Superior temporal gyrus (tissue), 1 donor: ENCODE measurements around the gene PEA15.

Source experiments
- DNase-seq: peaks from one replicate; pipeline ENCODE4 v3.0.0-alpha.2; 2016; ENCODE audit errors: extremely low spot score

PEA15 gene

DNA sequence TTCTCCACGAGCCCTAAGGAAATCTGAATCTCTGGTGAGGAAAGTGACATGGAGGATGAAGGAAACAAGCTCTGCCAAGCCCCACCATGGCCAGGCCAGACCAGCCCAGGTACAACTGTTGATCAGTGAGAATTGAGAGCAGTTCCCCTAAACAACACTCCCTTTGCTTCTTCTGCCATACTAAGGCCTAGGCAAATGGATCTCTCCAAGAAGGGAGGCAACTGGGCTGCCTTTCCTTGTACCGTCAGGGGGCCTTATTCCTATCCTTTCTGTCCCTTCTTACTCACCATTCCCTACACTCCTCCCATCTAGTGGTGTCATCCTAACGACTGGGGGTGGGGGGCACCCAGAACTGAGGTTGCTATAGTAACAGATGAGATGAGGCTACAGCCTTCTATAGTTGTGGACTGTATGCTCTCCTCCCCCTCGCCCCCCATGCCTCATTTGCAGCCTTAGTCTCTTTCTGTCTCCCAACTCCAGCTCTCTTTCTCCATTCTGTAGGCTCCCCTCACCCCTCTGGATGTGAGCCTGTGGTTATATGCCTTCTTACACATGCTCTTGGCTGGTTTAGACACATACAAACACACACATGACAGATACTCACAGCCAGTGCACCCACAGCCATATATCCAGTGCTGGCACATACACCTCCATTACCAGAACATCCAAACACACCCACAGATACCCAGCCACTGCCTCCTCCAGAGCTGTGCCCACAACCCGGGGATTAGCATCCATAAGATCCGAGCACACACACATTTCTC, 3.6 kb downstream of the PEA15 start:
- peak; percentile 39 for DNase-seq

DNA sequence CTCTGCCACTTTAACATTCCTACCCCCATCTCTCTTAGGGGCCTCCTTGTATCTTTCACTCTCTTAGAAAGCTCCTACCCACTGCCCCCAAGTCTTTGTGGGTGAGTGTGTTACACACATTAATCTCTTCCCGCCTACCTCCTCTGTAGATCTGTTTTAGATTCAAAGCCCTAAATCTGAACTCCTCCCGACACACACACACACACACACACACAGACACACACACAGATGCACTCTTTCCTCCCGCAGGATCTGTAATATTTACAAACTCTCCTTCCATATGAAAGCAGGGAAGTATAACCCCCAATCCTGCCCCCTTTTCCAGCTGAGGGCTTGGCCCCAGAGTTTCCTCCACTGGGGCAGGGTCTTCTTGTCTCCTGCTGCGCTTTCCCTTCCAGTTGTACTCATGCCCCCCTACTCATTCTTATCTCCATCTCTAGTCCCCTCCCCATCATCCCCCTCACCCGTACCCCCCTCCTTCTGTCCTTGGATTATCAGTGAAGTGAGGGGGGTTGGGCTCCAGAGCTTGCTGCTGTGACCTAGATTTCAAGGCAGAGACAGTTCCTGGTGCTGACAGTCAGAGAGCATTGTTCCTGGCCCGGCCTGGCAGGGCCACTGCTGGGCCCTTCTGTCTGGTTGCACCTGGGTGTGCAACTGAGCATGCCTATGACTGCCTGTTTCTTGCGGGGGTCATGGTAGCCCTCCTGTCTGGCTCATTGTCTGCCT, 4.3 kb downstream of the PEA15 start:
- DNase-seq, result peak; percentile 60

DNA sequence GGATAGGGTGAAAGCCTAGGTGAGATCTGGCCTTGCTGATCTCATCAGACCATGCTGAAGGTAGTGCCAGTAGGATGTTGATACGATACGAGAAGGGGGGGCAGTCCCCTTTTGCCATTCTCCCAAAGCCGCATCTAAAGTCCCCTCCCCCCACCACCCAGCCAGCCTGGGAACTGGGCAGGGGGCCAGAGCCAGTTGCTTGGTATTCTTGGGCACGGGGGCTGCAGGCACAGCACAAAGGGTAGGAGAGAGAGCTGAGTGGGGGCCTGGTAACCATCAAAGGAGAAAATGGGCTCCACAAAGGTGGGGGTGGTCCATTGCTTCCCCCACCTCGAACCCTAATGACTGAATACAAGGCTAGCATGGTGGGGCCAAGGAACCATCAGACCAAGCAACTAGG, 5.4 kb downstream of the PEA15 start:
- DNase-seq, result no peak

DNA sequence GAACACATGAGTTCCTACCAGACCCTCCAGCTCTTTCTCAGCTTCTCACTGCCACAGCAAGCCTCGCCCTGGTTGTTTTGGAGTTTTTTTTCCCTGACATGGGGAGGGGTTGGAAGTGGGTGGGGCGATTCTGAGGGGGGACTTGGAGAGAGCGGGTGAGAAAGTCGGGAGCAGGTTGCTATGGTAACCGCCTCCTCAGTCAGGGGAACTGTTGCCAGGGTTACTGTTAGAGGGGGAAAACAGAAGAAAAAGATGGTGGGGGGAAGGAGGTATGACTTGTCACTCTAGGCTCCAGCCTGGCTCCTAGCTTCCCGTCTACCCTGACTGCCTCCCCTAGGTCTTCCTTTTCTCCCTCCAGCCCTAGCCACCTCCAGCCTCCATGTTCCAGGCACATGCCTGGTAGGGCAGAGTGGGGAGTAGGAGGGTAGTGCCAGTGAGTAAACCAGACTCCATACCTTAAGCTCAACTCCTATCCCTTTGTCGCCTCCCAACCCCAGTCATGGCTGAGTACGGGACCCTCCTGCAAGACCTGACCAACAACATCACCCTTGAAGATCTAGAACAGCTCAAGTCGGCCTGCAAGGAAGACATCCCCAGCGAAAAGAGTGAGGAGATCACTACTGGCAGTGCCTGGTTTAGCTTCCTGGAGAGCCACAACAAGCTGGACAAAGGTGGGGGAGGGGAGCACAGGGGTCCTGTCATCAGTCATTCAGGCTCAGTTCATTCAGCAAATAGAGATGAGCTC, 6.0 kb downstream of the PEA15 start:
- DNase-seq, result peak; percentile 61

DNA sequence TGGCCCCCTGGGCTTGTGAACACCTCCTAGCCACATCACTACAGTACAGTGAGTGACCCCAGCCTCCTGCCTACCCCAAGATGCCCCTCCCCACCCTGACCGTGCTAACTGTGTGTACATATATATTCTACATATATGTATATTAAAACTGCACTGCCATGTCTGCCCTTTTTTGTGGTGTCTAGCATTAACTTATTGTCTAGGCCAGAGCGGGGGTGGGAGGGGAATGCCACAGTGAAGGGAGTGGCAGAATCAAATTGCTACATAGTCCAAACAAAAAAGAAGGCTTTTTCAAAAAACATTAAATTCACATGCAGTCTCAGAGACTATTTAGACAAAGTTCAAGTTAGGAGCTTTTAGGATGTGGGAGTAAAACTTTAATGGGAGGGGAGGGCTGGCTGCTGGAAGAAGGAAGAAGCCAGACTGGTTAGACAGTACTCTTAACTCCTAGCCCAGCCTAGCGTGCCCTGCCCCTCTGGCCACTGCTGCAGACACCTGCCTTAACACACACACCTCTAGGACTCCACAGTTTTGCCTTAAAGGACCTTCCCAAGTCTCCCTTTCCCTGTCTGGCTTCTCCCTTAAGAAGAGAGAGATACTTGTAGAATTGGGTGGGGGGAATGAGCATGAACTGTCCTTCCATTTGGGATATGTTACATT, 9.4 kb downstream of the PEA15 start:
- no peak for DNase-seq

DNA sequence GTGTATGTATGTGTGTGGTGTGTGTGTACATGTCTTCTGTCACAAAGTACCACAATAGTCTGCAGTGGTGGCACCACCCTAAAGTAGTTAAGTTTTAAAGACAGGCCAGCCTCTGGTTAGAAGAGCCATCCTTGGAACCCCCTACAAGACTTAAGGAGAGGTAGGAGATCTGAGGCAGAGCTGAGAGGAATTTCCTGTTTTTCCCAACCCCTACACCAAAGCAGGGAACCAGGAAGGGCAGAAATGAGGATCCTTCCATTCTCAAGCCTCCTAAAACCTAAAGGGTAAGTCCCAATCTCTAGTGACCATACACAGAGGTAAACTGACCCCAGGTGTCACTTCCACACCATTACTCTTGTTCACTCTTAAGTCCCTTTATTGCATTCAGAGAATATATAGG, 11.1 kb downstream of the PEA15 start:
- no peak for DNase-seq

DNA sequence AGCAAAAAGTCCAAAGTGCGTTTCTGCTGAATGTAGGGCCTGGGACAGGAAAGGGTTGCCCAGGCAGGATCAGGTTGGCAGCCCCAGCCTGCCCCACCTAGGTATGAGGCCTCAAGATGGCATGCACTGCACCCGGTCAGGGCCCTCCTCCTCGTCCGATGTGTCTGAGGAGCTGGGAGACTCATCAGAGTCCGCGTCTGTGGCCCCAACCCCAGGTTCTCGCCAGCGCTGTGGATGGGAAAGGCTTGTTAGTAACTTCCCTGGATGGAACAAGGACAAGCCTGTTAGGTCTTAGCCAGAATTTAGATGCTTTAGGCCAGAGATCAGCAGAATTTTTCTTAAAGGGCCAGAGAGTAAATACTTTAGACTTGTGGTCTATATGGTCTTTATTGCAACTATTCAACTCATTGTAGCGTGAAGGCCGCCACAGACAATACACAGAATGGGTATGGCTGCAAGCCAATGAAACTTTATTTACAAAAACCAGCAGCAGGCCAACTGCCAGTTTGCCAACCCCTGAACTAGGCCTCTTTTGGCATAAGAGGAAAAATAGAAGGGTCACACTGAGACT, 12.4 kb downstream of the PEA15 start:
- peak; percentile 51 for DNase-seq

DNA sequence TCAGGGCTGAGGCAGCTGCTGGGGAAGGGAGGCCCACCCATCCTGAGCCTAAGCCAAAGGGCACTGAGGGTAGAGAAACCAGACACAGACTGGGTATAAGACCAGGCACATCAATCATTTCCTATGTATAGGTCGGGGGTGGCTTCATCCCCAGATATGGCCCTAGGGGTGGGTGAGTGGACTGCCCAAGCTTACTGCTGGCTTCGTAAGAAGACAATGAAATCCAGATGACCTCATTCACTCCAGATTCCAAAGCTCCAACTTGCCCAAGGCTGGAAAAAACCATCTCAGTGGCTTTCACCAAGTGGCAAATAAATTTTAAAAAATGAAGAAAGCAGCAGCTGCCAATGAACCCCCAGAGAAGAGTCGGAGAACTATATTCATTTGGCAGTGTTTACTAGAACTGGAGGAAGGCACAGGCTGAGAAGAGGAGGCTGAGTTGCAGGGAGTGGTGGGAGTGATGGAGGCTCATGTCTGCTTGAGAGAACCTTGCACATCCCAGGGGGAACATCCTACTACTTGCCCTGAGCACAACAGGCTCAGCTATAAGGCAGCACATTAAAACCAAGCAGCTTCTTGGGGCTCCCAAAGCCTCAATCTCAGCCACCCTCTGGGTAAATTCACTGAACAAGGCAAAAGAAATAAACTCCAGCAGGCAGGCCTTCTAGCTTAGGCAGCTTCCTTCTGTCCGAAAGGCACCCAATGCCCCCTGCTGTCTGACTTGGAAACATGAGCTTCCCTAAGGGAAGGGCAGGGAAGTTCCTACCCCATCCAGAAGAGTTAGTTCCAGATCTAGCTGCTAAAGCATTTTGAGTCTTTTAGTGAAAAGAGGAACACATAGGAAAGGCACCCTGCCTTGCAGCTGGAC, 14.1 kb downstream of the PEA15 start:
- DNase-seq, result peak; percentile 90

DNA sequence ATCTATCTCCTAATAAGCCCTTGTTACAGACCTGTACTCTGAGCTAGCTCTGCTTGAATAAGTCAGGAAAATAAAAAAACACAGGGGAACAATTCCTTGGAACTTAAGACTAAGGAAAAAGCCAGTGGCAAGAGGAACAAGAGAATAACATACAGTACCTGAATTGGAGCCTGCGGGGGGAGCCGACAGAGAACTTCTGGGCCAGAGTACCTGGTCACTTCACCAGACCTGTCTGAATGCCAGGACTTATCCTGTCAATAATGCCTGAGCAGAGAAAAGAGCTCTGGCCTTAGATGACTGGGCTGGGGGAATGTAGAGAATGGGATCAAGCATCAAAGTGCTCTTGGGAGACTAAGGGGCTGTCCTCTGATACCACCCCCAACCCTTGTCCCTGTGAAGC, 15.1 kb downstream of the PEA15 start:
- DNase-seq, result no peak

DNA sequence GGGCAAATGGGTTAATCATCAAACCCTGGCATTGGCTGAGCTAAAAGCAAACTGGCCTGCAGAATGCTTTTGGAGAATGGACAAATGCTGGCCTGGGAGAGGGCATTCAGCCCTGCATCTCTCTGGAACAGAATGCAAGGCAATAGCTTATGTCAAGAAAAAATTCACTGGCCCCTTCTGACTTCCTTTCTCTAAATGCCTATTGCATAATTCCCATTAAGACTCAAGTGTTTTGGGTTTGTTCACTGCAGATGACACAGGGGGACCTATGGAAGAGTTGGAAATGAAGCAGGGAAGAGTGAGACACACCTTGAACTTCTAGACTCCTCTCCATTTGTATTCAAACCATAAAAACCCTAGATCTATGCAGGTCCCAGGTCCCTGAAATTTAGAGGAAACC, 15.9 kb downstream of the PEA15 start:
- no peak for DNase-seq

DNA sequence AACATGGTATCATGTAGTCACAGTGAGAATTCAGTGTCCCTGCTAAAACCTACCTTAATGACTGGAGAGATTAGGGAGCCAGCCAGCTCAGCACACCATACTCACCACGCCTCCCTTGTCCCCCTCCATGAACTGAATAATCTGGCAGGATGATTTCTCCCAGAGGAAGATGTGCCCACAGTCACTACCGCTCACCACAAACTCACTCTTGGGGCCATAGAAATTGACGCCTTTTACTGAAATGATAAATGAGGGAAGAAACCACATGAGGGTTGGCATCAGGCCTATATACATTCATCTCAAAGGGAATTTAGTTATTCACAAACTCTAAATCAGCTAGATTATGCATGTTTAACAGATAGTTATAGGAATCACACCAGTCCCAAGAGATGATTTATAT, 17.4 kb downstream of the PEA15 start:
- DNase-seq, result no peak

DNA sequence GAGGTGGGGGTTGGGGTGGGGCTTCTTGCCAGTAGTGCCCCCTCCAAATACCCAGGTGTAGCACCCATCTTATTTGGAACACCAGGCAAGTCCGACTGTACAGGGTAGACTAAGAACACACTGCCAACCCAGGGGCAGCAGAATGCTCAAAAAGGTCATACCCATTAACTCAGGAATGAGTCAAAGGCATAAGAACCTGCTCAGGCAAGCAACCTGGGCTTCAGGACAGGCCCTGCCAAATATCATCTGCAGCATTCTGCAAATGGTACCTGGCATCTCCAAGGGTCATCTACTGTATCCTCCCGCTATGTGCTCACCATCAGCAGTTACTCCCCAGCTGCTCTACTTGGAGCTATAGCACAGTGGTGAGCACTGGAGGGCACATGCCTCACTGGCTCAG, 19.4 kb downstream of the PEA15 start:
- DNase-seq, result no peak

DNA sequence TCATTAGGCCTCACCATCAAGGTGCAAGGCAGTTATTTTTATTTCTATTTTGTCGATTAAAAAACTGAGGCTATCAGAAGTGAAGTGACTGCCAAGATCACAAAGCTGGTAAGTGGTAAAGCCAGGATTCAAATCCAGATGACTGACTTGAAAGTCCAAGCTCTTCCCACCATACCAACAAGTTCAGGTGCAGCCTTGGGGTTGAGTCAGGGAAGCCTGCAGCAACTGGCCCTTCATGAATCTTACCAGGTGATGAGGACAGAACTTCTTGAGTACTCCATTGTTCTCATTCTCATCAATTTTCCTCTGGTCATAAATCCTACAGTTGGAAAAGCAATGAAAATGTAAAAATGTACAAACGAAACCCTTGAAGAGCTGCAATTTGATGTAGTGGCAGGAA, 20.2 kb downstream of the PEA15 start:
- no peak for DNase-seq

DNA sequence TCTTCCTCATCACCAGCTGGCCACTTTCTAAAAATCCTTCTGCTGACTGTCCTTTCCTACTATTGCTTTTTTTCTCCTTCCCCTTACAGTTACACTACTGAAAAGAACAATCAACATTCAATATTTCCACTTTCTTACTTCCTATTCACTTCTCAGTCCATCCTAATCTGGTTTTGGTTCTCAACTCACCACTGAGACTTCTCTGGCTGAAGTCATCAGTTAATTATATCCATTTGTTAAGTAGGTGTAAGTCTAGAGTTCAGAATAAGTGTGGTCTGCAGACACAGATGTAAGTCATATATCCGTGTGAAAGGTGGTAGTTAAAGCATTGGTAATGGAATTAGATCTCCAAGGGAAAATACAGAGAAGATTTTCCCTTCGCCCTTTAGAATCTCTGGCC, 21.4 kb downstream of the PEA15 start:
- DNase-seq, result no peak

DNA sequence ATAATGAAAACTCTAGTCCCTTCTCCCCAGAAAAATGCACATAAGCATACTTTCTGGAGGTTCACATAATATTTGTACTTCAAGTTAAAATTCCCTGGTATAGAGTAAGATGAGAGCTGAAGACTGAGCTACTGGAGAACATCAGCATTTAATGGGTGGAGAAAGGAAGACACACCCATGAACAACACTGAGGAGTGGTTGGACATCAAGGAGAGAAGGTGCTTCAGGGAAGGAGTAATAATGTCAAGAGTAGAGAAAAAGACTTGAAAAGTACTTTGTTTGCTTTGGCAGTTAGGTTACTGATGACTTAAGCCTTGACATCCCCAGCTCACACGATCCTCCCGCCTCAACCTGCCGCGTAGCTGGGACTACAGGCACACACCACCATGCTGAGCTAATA, 21.9 kb downstream of the PEA15 start:
- no peak for DNase-seq

DNA sequence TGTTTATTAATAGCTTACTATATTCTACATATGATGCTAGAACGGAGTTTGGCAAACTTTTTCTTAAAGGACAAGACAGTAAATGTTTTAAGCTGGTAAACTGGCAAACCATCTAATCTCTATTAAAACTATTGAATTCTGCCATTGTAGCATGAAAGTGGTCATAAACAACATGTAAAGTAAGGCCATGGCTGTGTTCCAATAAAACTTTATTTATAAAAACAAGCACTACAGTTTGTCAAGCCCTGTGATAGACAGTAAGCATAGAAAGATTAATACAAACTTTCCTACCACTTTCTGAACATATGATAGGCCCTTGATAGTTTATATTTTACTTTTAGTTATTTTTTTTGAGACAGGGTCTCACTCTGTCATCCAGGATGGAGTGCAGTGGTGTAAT, 22.4 kb downstream of the PEA15 start:
- no peak for DNase-seq

DNA sequence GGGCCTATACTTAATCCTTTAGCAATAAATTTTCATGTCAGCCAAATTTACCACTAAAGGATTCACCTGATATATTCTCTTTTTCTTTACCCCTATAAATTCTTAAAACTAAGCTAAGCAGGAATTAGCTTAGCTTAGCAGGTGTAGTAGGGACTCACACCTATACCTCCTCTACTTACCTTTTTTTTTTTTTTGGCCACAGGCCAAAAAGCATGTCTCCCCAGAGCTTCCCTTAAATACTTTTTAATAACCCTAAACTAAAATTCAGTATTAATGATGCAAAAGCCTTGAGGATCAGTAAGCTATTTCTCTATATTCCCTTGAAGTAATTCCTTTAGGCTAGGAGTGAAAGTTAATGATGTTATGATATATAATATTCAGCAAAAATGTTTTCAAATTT, 23.2 kb downstream of the PEA15 start:
- no peak for DNase-seq

DNA sequence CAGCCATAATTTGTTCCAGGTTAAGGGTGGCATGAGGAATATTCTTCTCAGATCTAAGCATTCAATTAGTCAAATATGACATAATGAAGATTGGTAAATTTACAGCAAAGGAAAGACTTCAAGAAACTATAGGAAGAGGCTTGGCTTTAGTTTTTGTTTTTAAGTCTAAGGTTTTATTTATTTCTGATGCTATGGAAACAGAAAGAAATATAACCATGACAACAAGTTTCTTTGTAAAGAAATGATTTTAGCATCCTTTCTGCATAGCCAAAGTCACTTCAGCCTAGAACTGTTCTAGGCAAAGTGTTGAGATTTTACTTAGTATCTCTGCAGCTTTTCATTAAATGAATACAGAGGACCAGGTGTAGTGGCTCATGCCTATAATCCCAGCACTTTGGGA, 27.7 kb downstream of the PEA15 start:
- DNase-seq, result no peak

DNA sequence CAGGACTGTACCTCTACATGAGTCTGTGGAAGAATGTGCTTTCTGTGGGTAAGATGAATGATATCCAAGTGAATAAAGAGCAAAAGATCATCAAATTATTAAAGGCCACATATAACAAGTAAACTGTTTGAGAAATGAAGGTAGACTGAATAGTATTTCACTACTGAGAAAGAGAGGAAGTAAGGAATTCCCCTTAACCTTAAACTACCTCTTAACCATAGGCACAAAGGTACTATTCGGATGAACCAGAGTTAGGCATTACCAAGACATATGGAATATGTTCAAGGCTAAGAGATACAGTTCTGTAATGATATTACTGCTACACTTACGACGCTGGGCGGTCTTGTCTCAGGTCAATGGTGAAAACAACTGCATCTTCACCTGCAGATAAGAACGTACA, 31.6 kb downstream of the PEA15 start:
- no peak for DNase-seq

DNA sequence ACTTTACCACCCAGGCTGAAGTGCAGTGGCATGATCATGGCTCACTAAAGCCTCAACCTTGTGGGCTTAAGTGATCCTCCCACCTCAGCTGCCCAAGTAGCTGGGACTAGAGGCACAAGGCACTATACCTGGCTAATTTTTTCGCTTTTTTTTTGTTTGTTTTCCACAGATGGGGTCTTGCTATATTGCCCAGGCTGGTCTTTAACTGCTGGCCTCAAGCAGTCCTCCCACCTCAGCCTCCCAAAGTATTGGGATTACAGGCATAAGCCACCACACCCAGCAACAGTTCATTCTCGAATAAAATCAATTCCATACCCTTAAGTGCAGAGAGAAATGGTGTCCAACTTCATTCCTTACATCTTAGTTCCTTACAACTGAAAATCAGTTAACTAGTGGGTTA, 32.4 kb downstream of the PEA15 start:
- DNase-seq, result no peak

DNA sequence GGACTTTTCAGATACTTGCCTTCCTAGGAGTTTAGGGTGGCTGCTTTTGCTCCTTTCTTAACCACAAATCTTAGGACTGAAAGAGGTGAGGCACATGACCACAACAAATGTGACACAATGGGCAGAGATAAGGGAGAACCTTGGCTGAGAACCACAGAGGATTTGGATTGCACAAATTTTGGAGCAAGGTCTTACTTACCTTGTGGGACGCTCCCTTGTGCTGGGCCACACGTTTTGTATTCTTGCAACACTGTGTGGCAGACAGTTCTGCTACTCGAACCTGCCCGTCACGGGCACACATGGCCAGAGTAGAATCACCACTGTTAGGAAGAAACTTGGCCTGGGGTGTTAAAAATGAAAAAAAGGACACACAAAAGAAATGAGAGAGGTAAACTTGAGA, 33.2 kb downstream of the PEA15 start:
- DNase-seq, result no peak
